Activated T-cell treated with anti-CD3 and anti-CD28 coated beads, Interleukin-2, amount 50 U/mL, for 24 hours (primary cell): ENCODE measurements around the gene ZNF470.

Experiments
- DNase-seq: peaks from one replicate; pipeline ENCODE4 v3.0.0-alpha.2; 2020
- H3K27ac Mint-ChIP-seq: 2 replicates; pipeline ENCODE4 v1.8.0; 2020; ENCODE audit warnings: mild to moderate bottlenecking, mixed read lengths
- H3K27me3 Mint-ChIP-seq: 2 replicates; pipeline ENCODE4 v1.8.0; 2020; ENCODE audit warnings: mixed read lengths
- H3K36me3 Mint-ChIP-seq: 2 replicates; pipeline ENCODE4 v1.8.0; 2020; ENCODE audit warnings: low read depth, mixed read lengths
- H3K4me1 Mint-ChIP-seq: 2 replicates; pipeline ENCODE4 v1.8.0; 2020; ENCODE audit warnings: low read depth, mixed read lengths
- H3K4me3 Mint-ChIP-seq: 2 replicates; pipeline ENCODE4 v1.8.0; 2020; ENCODE audit warnings: mild to moderate bottlenecking, moderate library complexity, mixed read lengths
- H3K9me3 Mint-ChIP-seq: 2 replicates; pipeline ENCODE4 v1.8.0; 2020; ENCODE audit warnings: mixed read lengths

Gene ZNF470

DNA sequence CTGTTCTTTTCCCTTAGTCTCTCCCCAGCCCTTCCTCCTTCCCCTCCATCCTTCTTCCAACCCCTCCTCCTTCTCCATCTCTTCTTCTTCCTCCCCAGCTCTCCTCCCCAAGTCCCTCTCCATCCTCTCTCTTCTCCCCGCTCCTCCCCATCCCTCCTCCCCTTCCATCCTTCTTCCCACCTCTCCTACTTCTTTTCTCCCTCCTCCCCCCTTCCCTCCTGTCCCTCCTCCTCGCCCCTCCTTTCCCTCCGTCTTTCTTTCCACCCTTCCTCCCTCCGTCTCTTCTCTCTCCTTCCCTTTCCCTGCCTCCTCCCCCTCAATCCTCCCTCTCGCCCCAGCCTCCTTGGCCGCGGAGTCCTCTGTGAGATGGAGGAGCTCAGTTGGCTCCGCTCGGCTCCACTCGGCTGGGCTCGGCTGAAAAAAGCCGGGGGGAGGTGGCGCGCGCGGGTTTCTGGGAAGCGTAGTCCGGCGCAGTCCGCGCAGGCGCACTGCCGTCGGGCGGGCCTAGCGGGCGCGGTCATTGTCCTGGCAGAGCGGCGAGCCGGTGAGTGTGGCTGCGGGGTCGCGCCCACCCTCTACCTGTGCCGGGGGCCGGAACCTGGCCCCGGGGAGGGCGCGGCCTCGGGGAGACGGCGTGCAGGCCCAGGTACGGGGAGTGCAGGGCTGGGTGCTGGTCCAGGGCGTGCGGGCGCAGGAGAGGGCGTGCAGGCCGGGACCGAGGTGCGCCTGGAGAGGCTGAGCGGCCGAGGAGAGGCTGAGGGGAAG, 27.7 kb downstream of the ZNF470 start, which contains the start of gene ZNF71:
ZNF71 (plus strand) TSS at position 520 of the 765 bp plus-strand sequence. CDS start 6,257 bp downstream, outside the sequence.
- H3K4me1 Mint-ChIP-seq, result peaks cover 10% of the 10 kb centered on the region
- H3K9me3 Mint-ChIP-seq, result peaks cover 52% of the 10 kb centered on the region
- DNase-seq, result peak; percentile 92
- H3K4me3 Mint-ChIP-seq, result peak within 1 kb of the TSS; percentile 87
- H3K27me3 Mint-ChIP-seq, result no peaks in the 10 kb centered on the region
- peaks cover 44% of the 10 kb centered on the region for H3K36me3 Mint-ChIP-seq
- peak within 1 kb of the TSS; percentile 87 for H3K27ac Mint-ChIP-seq

GRCh38 chr19:56595548-56595899, 28.3 kb downstream of the ZNF470 start:
- Mint-ChIP-seq H3K27ac (peak overlapping the region; percentile 87), H3K36me3 (peaks cover 46% of the 10 kb centered on the region), H3K9me3 (peaks cover 51% of the 10 kb centered on the region), H3K27me3 (no peaks in the 10 kb centered on the region), H3K4me3 (peak overlapping the region; percentile 87), H3K4me1 (peaks cover 12% of the 10 kb centered on the region)
- no peak for DNase-seq

DNA sequence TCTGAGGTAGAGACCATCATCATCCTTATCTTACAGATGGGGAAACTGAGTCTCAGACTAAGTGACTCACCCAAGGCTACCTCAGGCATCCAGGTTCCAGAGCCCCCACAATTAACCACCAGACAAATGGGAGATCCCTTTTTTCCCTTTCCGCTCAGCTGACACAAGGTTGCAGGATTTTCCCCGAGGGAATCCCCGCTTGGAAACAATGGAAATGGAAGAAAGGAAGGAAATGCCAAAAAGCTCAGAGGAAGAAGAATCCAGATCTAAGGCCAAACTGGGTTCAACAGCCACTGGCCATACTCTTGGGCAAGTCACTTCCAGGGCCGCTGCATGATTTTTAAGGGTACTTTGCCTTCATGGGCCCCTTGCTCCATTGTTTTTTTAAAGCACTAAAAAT, 29.4 kb downstream of the ZNF470 start:
- H3K27ac Mint-ChIP-seq, result no peak overlapping the region
- peaks cover 54% of the 10 kb centered on the region for H3K9me3 Mint-ChIP-seq
- peak overlapping the region; percentile 15 for H3K4me3 Mint-ChIP-seq
- DNase-seq, result no peak
- H3K36me3 Mint-ChIP-seq, result peaks cover 58% of the 10 kb centered on the region
- peaks cover 13% of the 10 kb centered on the region for H3K4me1 Mint-ChIP-seq
- no peaks in the 10 kb centered on the region for H3K27me3 Mint-ChIP-seq

DNA sequence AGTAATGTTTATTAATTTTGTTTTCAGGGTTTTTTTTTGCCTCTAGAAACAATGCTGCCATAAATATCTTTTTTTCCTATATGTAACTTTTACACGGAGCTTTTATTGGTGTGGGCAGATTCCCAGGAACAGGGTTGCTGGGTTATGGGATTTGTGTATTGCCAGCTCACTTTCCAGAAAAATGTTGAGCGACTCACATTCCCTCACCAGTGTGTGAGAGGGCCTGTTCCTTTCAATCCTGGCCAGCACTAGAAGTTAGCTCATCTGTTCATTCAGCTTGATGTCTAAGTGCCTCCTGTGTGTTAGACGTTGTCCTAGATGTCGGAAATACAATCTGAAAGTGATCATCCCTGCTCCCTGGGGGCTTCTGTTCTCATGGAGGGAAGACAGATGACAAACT, 30.4 kb downstream of the ZNF470 start:
- Mint-ChIP-seq H3K27me3 (no peaks in the 10 kb centered on the region), H3K4me3 (no peak overlapping the region), H3K36me3 (peaks cover 68% of the 10 kb centered on the region), H3K4me1 (peaks cover 13% of the 10 kb centered on the region), H3K27ac (no peak overlapping the region), H3K9me3 (peaks cover 51% of the 10 kb centered on the region)
- DNase-seq, result no peak

DNA sequence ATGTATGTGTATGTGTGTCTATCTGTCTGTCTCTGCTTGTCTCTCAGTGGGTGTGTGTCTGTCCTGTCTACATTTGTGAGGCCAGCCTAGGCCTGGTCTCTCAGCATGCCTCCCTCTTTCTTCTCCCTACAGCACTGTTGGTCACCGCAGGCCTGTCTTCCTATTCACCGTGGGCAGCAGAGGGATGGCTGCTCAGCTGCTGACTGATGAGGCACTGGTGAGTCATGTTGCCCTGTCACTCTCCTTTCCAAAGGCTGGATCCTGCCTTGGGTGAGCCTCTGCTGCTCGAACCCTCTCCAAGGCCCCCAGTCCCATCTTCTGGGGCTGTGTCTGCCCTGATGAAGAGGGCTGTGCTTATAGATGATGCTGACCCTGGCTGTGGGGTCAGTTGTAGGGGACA, 34.1 kb downstream of the ZNF470 start:
- no peak overlapping the region for H3K27ac Mint-ChIP-seq
- H3K9me3 Mint-ChIP-seq, result peaks cover 60% of the 10 kb centered on the region
- DNase-seq, result no peak
- peaks cover 3% of the 10 kb centered on the region for H3K4me1 Mint-ChIP-seq
- H3K27me3 Mint-ChIP-seq, result no peaks in the 10 kb centered on the region
- H3K36me3 Mint-ChIP-seq, result peaks cover 95% of the 10 kb centered on the region
- H3K4me3 Mint-ChIP-seq, result no peak overlapping the region

- no peaks in the 10 kb centered on the region for H3K27me3 Mint-ChIP-seq
Observed at GRCh38 chr19:56603829-56604228, 36.6 kb downstream of the ZNF470 start.

DNA sequence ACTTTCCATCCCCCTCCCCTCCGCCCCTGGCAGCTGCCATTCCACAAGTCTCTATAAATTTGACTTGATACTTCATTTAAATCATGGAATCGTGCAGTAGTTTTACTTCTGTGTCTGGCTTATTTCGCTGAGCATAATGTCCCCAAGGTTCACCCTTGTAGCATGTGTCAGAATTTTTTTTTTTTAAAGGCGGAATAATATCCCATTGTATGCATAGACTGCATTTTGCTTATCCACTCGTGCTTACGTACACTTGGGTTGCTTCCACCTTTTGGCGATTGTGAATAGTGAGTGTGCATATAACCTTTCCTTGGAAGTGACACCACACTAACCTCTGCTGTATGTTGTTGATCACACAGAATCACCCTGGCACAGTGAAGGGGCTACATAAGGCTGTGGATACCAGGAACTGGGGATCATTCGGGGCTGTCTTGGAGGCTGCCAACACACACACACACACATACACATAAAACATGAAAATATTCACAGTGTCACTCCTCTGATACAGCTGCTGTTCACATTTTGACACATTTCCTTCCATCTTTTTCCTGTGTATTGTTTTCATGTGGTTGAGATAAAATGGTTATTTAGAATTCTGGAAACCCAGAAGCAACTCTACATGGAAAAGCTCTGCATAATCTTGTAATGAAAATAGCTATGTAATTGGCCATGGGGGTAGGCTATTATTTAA, 41.2 kb downstream of the ZNF470 start:
- H3K9me3 Mint-ChIP-seq, result peaks cover 73% of the 10 kb centered on the region
- H3K27ac Mint-ChIP-seq, result no peak overlapping the region
- H3K4me3 Mint-ChIP-seq, result no peak overlapping the region
- H3K4me1 Mint-ChIP-seq, result peaks cover 2% of the 10 kb centered on the region
- DNase-seq, result no peak
- no peaks in the 10 kb centered on the region for H3K27me3 Mint-ChIP-seq
- peaks cover 97% of the 10 kb centered on the region for H3K36me3 Mint-ChIP-seq

More at GRCh38 chr19:56603829-56604228, 36.6 kb downstream of the ZNF470 start:
- DNase-seq, result no peak
- H3K4me1 Mint-ChIP-seq, result peaks cover 3% of the 10 kb centered on the region
- no peak overlapping the region for H3K27ac Mint-ChIP-seq
- H3K9me3 Mint-ChIP-seq, result peaks cover 69% of the 10 kb centered on the region
- peaks cover 96% of the 10 kb centered on the region for H3K36me3 Mint-ChIP-seq
- no peak overlapping the region for H3K4me3 Mint-ChIP-seq

DNA sequence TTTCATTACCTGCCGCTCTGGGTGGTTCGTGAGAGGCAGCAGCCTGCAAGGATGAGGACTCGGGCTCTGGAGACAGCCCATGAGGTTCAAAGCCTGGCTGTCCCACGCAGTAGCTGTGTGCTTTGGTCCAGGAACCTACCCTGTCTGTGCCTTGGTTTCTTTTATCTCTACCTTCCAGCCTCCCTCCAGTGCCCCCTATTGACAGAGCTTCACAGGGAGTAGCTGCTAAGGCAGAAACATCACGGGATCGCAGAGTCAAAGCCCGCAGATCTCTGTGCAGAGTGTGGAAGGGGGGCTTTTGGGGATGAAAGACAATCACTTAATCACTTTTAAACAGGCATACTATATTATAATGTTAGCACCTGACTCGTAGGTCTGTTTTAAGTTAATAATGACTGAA, 44.0 kb downstream of the ZNF470 start:
- Mint-ChIP-seq H3K4me3 (no peak overlapping the region), H3K36me3 (peaks cover 97% of the 10 kb centered on the region), H3K9me3 (peaks cover 81% of the 10 kb centered on the region), H3K27me3 (no peaks in the 10 kb centered on the region), H3K4me1 (peaks cover 2% of the 10 kb centered on the region), H3K27ac (no peak overlapping the region)
- DNase-seq, result no peak

GRCh38 chr19:56612737-56613136, 45.5 kb downstream of the ZNF470 start:
- no peak overlapping the region for H3K27ac Mint-ChIP-seq
- peaks cover 85% of the 10 kb centered on the region for H3K9me3 Mint-ChIP-seq
- H3K4me3 Mint-ChIP-seq, result no peak overlapping the region
- peaks cover 2% of the 10 kb centered on the region for H3K4me1 Mint-ChIP-seq
- peaks cover 97% of the 10 kb centered on the region for H3K36me3 Mint-ChIP-seq
- no peak for DNase-seq
- H3K27me3 Mint-ChIP-seq, result no peaks in the 10 kb centered on the region

GRCh38 chr19:56613639-56614038, 46.4 kb downstream of the ZNF470 start:
- Mint-ChIP-seq H3K27me3 (no peaks in the 10 kb centered on the region), H3K4me3 (no peak overlapping the region), H3K9me3 (peaks cover 84% of the 10 kb centered on the region), H3K4me1 (peaks cover 2% of the 10 kb centered on the region), H3K36me3 (peaks cover 96% of the 10 kb centered on the region), H3K27ac (no peak overlapping the region)
- no peak for DNase-seq

DNA sequence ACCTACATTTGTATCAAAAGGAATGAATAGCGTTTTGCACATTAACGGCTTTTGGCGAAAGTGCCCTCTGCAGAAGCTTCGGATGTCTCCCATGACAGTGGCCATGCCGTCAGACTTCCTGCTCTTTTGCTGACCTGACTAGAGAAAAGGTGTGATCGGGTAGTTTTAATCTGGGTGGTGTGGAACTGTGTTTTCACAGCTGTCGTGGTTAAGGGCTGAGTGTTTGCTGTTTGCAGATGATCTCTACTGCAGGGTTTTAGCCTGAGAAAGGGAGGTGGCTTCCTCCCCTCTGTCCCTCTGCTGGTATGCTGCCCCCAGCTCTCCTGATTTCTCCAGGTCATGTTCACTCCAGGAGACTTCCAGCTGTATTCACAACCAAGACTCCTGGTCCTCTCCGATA, 50.3 kb downstream of the ZNF470 start:
- Mint-ChIP-seq H3K27ac (no peak overlapping the region), H3K9me3 (peaks cover 85% of the 10 kb centered on the region), H3K36me3 (peaks cover 95% of the 10 kb centered on the region), H3K4me1 (no peaks in the 10 kb centered on the region), H3K27me3 (no peaks in the 10 kb centered on the region), H3K4me3 (no peak overlapping the region)
- DNase-seq, result no peak

DNA sequence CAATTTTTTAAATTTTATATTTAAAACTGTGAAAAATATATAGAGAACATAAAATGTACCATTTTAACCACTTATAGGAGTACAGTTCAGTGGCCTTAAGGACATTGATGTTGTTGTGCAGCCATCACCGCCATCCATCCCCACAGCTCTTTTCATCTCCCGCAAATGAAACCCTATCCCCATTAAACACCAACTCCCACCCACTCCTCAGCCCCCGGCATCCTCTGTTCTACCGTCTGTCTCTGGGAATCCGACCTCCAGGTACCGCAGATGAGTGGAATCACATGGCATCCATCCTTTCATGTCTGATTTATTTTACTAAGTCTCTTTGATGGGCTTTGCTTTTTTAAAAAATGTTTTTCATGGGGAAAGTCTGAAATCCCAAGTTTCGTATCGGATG, 51.9 kb downstream of the ZNF470 start:
- H3K36me3 Mint-ChIP-seq, result peaks cover 95% of the 10 kb centered on the region
- H3K4me1 Mint-ChIP-seq, result no peaks in the 10 kb centered on the region

GRCh38 chr19:56622374-56622773, 55.1 kb downstream of the ZNF470 start:
- DNase-seq, result no peak
- no peaks in the 10 kb centered on the region for H3K4me1 Mint-ChIP-seq
- peaks cover 64% of the 10 kb centered on the region for H3K9me3 Mint-ChIP-seq
- no peak overlapping the region for H3K4me3 Mint-ChIP-seq
- H3K27me3 Mint-ChIP-seq, result no peaks in the 10 kb centered on the region
- peaks cover 86% of the 10 kb centered on the region for H3K36me3 Mint-ChIP-seq
- no peak overlapping the region for H3K27ac Mint-ChIP-seq

More for the DNA sequence above, 51.9 kb downstream of the ZNF470 start:
- DNase-seq, result no peak
- H3K9me3 Mint-ChIP-seq, result peaks cover 79% of the 10 kb centered on the region
- no peaks in the 10 kb centered on the region for H3K27me3 Mint-ChIP-seq
- H3K4me3 Mint-ChIP-seq, result no peak overlapping the region
- H3K27ac Mint-ChIP-seq, result no peak overlapping the region

GRCh38 chr19:56623006-56623405, 55.7 kb downstream of the ZNF470 start:
- Mint-ChIP-seq H3K9me3 (peaks cover 64% of the 10 kb centered on the region), H3K27ac (no peak overlapping the region), H3K36me3 (peaks cover 82% of the 10 kb centered on the region), H3K4me3 (no peak overlapping the region), H3K27me3 (no peaks in the 10 kb centered on the region), H3K4me1 (no peaks in the 10 kb centered on the region)
- no peak for DNase-seq

GRCh38 chr19:56625708-56626107, 58.4 kb downstream of the ZNF470 start:
- Mint-ChIP-seq H3K27me3 (no peaks in the 10 kb centered on the region), H3K4me1 (no peaks in the 10 kb centered on the region), H3K4me3 (no peak overlapping the region), H3K27ac (no peak overlapping the region), H3K36me3 (peaks cover 73% of the 10 kb centered on the region), H3K9me3 (peaks cover 64% of the 10 kb centered on the region)
- no peak for DNase-seq
